Natural killer cell (primary cell): Measurements from ENCODE around the gene TXNDC9. TPM values are rescaled to one million over a fixed set of nuclear protein-coding genes. Genes with fewer than 3 reads are reported as not detected.

ENCODE experiments used
- ATAC-seq, 3 donors: fragments of 150-1000 bp in 2 of 3; fragments of 200-7000 bp in 1 of 3; cut with Tn5 transposase; 1 replicate in 1 of 3; 2 replicates in 2 of 3; pipeline ENCODE4 v1.10.0; 2021; ENCODE audit warnings: mild to moderate bottlenecking in 2 of 3, moderate library complexity in 2 of 3
- DNase-seq, 2 donors: peaks; one replicate each; pipeline versions ENCODE4 v3.0.0 to v3.0.0-alpha.2; 2013 to 2021; ENCODE audit warnings: mixed read lengths in 1 of 2
- H3K27ac ChIP-seq: one replicate; pipeline ENCODE4 v1.5.1; 2013; ENCODE audit warnings: mild to moderate bottlenecking, low read length
- H3K27me3 ChIP-seq: one replicate; pipeline ENCODE4 v1.6.1; 2013; ENCODE audit warnings: low read length; ENCODE audit not compliant: control insufficient read depth, insufficient read depth
- H3K36me3 ChIP-seq: one replicate; pipeline ENCODE4 v1.6.1; 2013; ENCODE audit warnings: low read length; ENCODE audit not compliant: control insufficient read depth, insufficient read depth
- H3K4me1 ChIP-seq: one replicate; pipeline ENCODE4 v1.6.1; 2013; ENCODE audit warnings: low read length; ENCODE audit not compliant: control insufficient read depth, insufficient read depth
- H3K4me3 ChIP-seq: one replicate; pipeline ENCODE4 v1.5.1; 2013; ENCODE audit warnings: low read length
- H3K9me3 ChIP-seq: one replicate; pipeline ENCODE4 v1.6.1; 2013; ENCODE audit warnings: low read length; ENCODE audit not compliant: control insufficient read depth, insufficient read depth
- H3K27ac Mint-ChIP-seq, 2 donors: one replicate each; pipeline ENCODE4 v1.8.0; 2022; ENCODE audit warnings: mild to moderate bottlenecking in 2 of 2, mixed read lengths in 2 of 2, moderate library complexity in 1 of 2
- H3K27me3 Mint-ChIP-seq, 2 donors: one replicate each; pipeline ENCODE4 v1.8.0; 2022; ENCODE audit warnings: low read depth in 2 of 2, mixed read lengths in 2 of 2
- H3K36me3 Mint-ChIP-seq: one replicate; pipeline ENCODE4 v1.8.0; 2022; ENCODE audit warnings: mixed read lengths
- H3K4me1 Mint-ChIP-seq, 2 donors: one replicate each; pipeline ENCODE4 v1.8.0; 2022; ENCODE audit warnings: mixed read lengths in 2 of 2
- H3K4me3 Mint-ChIP-seq: one replicate; pipeline ENCODE4 v1.8.0; 2022; ENCODE audit warnings: mild to moderate bottlenecking, moderate library complexity, mixed read lengths
- H3K9me3 Mint-ChIP-seq, 2 donors: one replicate each; pipeline ENCODE4 v1.8.0; 2022; ENCODE audit warnings: mixed read lengths in 2 of 2
- CTCF ChIP-seq: fragments of 200-600 bp; IDR thresholded peaks from one replicate; pipeline ENCODE4 v1.8.0; 2022; ENCODE audit warnings: antibody characterized with exemption
- WGBS: methylation state at CpG from one replicate; pipeline ENCODE4 v1.1.7; 2013; ENCODE audit warnings: missing lambda C conversion rate; ENCODE audit not compliant: insufficient coverage; 5-methylcytosine and 5-hydroxymethylcytosine counted together
- intact Hi-C: fragments of 100-400 bp; cut with micrococcal nuclease; formaldehyde crosslinking; loops from one replicate; pipeline ENCODE4 v1.14.2; 2022
- total RNA-seq, 4 donors: library from RNA; stranded (reverse); fragments of 120-200 nt in 1 of 4; gene quantifications; one replicate each; pipeline versions ENCODE4 v1.2.3 to v1.2.4, GENCODE V29; 2013 to 2022

TXNDC9 gene
- total RNA-seq, 3 donors from 2014 or later (not counting 1 experiment from before 2014, with no cell fraction given): 14.3 to 22.2 (median 18.8) TPM

DNA sequence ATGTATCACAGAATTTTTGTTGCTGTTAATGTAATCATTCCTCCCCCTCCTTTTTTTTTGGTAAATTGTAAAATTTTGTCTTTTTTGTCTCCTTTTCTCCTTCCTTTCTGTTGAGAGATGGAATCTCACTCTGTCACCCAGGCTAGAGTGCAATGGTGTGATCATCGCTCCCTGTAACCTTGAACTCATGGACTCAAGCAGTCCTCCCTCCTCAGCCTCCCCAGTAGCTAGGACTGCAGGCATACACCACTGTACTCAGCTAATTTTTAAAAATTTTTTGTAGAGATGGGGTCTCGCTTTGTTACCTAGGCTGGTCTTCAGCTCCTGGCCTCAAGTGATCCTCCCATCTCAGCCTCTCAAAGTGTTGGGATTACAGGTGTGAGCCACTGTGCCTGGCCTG is 6.4 kb upstream of the TXNDC9 start:
- Histone ChIP-seq H3K9me3 (no peaks in the 10 kb centered on the region), H3K36me3 (no peaks in the 10 kb centered on the region), H3K4me3 (no peak overlapping the region), H3K27ac (no peak overlapping the region), H3K27me3 (no peaks in the 10 kb centered on the region), H3K4me1 (peaks cover 5% of the 10 kb centered on the region)
- intact Hi-C loops: no loop called here
- Mint-ChIP-seq H3K4me1 (peaks cover 20 to 33% of the 10 kb centered on the region in 2 donors), H3K27me3 (no peaks in the 10 kb centered on the region), H3K27ac (peak overlapping the region in 1 of 2 donors; percentile 56), H3K36me3 (no peaks in the 10 kb centered on the region), H3K9me3 (no peaks in the 10 kb centered on the region), H3K4me3 (no peak overlapping the region)
- ATAC-seq (no peak), DNase-seq (no peak)
- 100% methylated on average over 2 of the region's 2 CpGs for WGBS
- TF ChIP-seq CTCF: no peak

GRCh38 chr2:99340669-99341236 is 4.6 kb upstream of the TXNDC9 start:
- DNase-seq (no peak), ATAC-seq (no peak)
- H3K36me3 ChIP-seq: no peaks in the 10 kb centered on the region
- no peak overlapping the region for H3K4me3 Mint-ChIP-seq
- H3K27me3 ChIP-seq: no peaks in the 10 kb centered on the region
- intact Hi-C loops: no loop called here
- no peaks in the 10 kb centered on the region for H3K36me3 Mint-ChIP-seq
- H3K4me1 Mint-ChIP-seq: peaks cover 16 to 33% of the 10 kb centered on the region in 2 donors
- H3K4me1 ChIP-seq: peaks cover 6% of the 10 kb centered on the region
- TF ChIP-seq CTCF: no peak
- H3K27ac Mint-ChIP-seq: no peak overlapping the region
- no peaks in the 10 kb centered on the region for H3K9me3 Mint-ChIP-seq
- H3K27me3 Mint-ChIP-seq: no peaks in the 10 kb centered on the region
- WGBS: 86% methylated on average over 6 of the region's 8 CpGs
- H3K9me3 ChIP-seq: no peaks in the 10 kb centered on the region
- H3K4me3 ChIP-seq: no peak overlapping the region
- no peak overlapping the region for H3K27ac ChIP-seq

DNA sequence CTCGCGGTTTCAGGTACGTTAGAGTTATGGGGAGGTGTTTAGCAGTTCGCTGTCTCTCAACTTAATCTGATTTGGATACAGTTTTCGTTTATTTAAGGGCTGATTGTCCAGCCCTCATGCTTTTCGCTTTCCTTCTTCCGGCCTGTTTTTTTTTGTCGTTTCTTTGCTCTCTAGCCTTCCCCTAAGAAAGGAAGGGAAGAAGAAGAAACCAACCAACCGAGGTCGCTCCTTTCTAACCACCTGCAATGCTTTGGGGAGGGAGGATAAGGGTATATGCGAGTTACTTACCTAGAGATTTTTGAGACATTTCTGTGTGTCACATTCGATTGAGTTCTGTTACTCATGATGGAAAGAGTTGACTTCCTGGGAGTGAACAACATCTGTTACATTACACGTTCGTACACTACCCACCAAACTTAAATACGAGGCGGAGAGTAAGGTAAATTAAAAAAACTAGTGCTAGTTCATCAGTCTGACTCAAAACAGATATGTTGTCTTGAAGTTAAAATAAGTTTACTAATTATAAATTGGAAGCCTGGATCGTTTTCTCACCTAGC is 2.0 kb upstream of the TXNDC9 start:
- Mint-ChIP-seq H3K9me3 (no peaks in the 10 kb centered on the region), H3K27me3 (no peaks in the 10 kb centered on the region), H3K36me3 (no peaks in the 10 kb centered on the region), H3K4me3 (no peak overlapping the region), H3K27ac (no peak overlapping the region), H3K4me1 (peaks cover 19 to 39% of the 10 kb centered on the region in 2 donors)
- intact Hi-C loops: no loop called here
- peak in 1 of 2 donors; percentile 43 for DNase-seq
- 2% methylated on average over 11 of the region's 17 CpGs for WGBS
- ATAC-seq: no peak
- peak overlapping the region; percentile 79 for H3K4me3 ChIP-seq
- peak overlapping the region; percentile 78 for H3K27ac ChIP-seq
- H3K9me3 ChIP-seq: no peaks in the 10 kb centered on the region
- H3K36me3 ChIP-seq: no peaks in the 10 kb centered on the region
- TF ChIP-seq CTCF: no peak
- H3K27me3 ChIP-seq: no peaks in the 10 kb centered on the region
- H3K4me1 ChIP-seq: peaks cover 15% of the 10 kb centered on the region
